ENCODE data around the gene TSPAN31. TPM values are rescaled to one million over a fixed set of nuclear protein-coding genes. Genes with fewer than 3 reads are reported as not detected.

Gene TSPAN31
- total and polyA plus RNA-seq, 2 of the 8 experiments (the other 6 are each of a cell fraction or from before 2014, with no cell fraction given): 15.8 to 31.4 TPM

GRCh38 chr12:57751788-57752667 lies 7.2 kb downstream of the TSPAN31 start, which contains the start of gene CDK4 (continued):
- TF ChIP-seq RAD21 (IDR thresholded peaks at IDR 0.05 in 1 of 2, conservative IDR thresholded peaks at IDR 0.05 in 1 of 2; ENCODE audit: low read depth in 2 of 2, low read length in 2 of 2): no peak
- TF ChIP-seq, protein P1, sequence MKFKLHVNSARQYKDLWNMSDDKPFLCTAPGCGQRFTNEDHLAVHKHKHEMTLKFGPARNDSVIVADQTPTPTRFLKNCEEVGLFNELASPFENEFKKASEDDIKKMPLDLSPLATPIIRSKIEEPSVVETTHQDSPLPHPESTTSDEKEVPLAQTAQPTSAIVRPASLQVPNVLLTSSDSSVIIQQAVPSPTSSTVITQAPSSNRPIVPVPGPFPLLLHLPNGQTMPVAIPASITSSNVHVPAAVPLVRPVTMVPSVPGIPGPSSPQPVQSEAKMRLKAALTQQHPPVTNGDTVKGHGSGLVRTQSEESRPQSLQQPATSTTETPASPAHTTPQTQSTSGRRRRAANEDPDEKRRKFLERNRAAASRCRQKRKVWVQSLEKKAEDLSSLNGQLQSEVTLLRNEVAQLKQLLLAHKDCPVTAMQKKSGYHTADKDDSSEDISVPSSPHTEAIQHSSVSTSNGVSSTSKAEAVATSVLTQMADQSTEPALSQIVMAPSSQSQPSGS (IDR thresholded peaks at IDR 0.05; ENCODE audit: low read length): no peak
- TF ChIP-seq SRF (IDR thresholded peaks at IDR 0.05; ENCODE audit: low read depth, low read length): 0 out of 2 replicates have a peak, but pooled peaks have one; percentile 22
- TF ChIP-seq SIX5 (IDR thresholded peaks at IDR 0.05; ENCODE audit: low read depth, low read length): no peak
- TF ChIP-seq JUND (IDR thresholded peaks at IDR 0.05; ENCODE audit: low read length): 0 out of 2 replicates have a peak, but pooled peaks have one; percentile 32
- peak; percentile 66; the same call in 1 of the 2 replicates for TF ChIP-seq GTF2F1 (IDR thresholded peaks at IDR 0.05; ENCODE audit: borderline replicate concordance, low read depth, low read length)
- TF ChIP-seq TBP (IDR thresholded peaks at IDR 0.05; ENCODE audit: low read depth, low read length): peak; percentile 66; the same call in 1 of the 2 replicates
- TF ChIP-seq ZNF274 (IDR thresholded peaks at IDR 0.05; ENCODE audit: borderline replicate concordance, extremely low read depth, low read length): no peak
- TF ChIP-seq BRCA1 (IDR thresholded peaks at IDR 0.05; ENCODE audit: low read depth, low read length): no peak; the same call in 1 of the 2 replicates
- peak; percentile 78 for TF ChIP-seq PHF8 (conservative IDR thresholded peaks at IDR 0.05; ENCODE audit: low read depth, low read length)
- peak; percentile 79 for TF ChIP-seq POLR2A (IDR thresholded peaks at IDR 0.05; ENCODE audit: control extremely low read depth in 1 of 2, low read depth in 2 of 2, low read length in 2 of 2)

Data from H1 (cell line).